ENCODE data around the gene CENATAC.

- TF ChIP-seq, protein P1, sequence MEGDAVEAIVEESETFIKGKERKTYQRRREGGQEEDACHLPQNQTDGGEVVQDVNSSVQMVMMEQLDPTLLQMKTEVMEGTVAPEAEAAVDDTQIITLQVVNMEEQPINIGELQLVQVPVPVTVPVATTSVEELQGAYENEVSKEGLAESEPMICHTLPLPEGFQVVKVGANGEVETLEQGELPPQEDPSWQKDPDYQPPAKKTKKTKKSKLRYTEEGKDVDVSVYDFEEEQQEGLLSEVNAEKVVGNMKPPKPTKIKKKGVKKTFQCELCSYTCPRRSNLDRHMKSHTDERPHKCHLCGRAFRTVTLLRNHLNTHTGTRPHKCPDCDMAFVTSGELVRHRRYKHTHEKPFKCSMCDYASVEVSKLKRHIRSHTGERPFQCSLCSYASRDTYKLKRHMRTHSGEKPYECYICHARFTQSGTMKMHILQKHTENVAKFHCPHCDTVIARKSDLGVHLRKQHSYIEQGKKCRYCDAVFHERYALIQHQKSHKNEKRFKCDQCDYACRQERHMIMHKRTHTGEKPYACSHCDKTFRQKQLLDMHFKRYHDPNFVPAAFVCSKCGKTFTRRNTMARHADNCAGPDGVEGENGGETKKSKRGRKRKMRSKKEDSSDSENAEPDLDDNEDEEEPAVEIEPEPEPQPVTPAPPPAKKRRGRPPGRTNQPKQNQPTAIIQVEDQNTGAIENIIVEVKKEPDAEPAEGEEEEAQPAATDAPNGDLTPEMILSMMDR (conservative IDR thresholded peaks at IDR 0.05; ENCODE audit: low read length) = no peak
- TF ChIP-seq EZH2phosphoT487 (IDR thresholded peaks at IDR 0.05; ENCODE audit: borderline replicate concordance) = no peak
Measured at GRCh38 chr11:119011476-119012053, 13.6 kb downstream of the CENATAC start.
